ENCODE data around the gene MAP4K4.

The MAP4K4 gene

GRCh38 chr2:101677658-101678057 lies 19.8 kb upstream of the MAP4K4 start:
- TF ChIP-seq CTCF (IDR thresholded peaks at IDR 0.05), result no peak
- intact Hi-C loops (cut with DNase I; ENCODE audit: low total_unique reads), result no loop called here

GRCh38 chr2:101678379-101678778 lies 19.1 kb upstream of the MAP4K4 start:
- intact Hi-C loops (cut with DNase I; ENCODE audit: low total_unique reads), result no loop called here
- Histone ChIP-seq H3K27me3 (no peaks in the 10 kb centered on the region), H3K4me3 (no peak overlapping the region), H3K9me3 (no peaks in the 10 kb centered on the region), H3K36me3 (no peaks in the 10 kb centered on the region), H3K27ac (no peak overlapping the region), H3K4me1 (no peaks in the 10 kb centered on the region)
- DNase-seq, result no peak
- TF ChIP-seq CTCF (IDR thresholded peaks at IDR 0.05), result no peak

More at GRCh38 chr2:101677658-101678057, 19.8 kb upstream of the MAP4K4 start:
- H3K27me3 ChIP-seq, result no peaks in the 10 kb centered on the region
- no peaks in the 10 kb centered on the region for H3K36me3 ChIP-seq
- no peak overlapping the region for H3K4me3 ChIP-seq
- no peaks in the 10 kb centered on the region for H3K4me1 ChIP-seq
- H3K9me3 ChIP-seq, result no peaks in the 10 kb centered on the region
- no peak for DNase-seq
- H3K27ac ChIP-seq, result no peak overlapping the region

- Histone ChIP-seq H3K27ac (no peak overlapping the region), H3K27me3 (no peaks in the 10 kb centered on the region), H3K4me3 (no peak overlapping the region), H3K36me3 (no peaks in the 10 kb centered on the region), H3K4me1 (no peaks in the 10 kb centered on the region), H3K9me3 (no peaks in the 10 kb centered on the region)
- TF ChIP-seq CTCF (IDR thresholded peaks at IDR 0.05), result no peak
- DNase-seq, result no peak
- intact Hi-C loops (cut with DNase I; ENCODE audit: low total_unique reads), result no loop called here
These were observed 18.3 kb upstream of the MAP4K4 start for GRCh38 chr2:101679037-101679726.

GRCh38 chr2:101679801-101680487 lies 17.6 kb upstream of the MAP4K4 start:
- intact Hi-C loops (cut with DNase I; ENCODE audit: low total_unique reads), result no loop called here
- TF ChIP-seq CTCF (IDR thresholded peaks at IDR 0.05), result no peak
- H3K27ac ChIP-seq, result no peak overlapping the region
- no peaks in the 10 kb centered on the region for H3K4me1 ChIP-seq
- no peak for DNase-seq
- no peaks in the 10 kb centered on the region for H3K36me3 ChIP-seq
- no peaks in the 10 kb centered on the region for H3K27me3 ChIP-seq
- no peak overlapping the region for H3K4me3 ChIP-seq
- H3K9me3 ChIP-seq, result no peaks in the 10 kb centered on the region

- H3K27me3 ChIP-seq, result no peaks in the 10 kb centered on the region
- no peaks in the 10 kb centered on the region for H3K9me3 ChIP-seq
- no peaks in the 10 kb centered on the region for H3K4me1 ChIP-seq
- no peak overlapping the region for H3K27ac ChIP-seq
- no peak overlapping the region for H3K4me3 ChIP-seq
- no peak for DNase-seq
- H3K36me3 ChIP-seq, result no peaks in the 10 kb centered on the region
- TF ChIP-seq CTCF (IDR thresholded peaks at IDR 0.05), result no peak
- intact Hi-C loops (cut with DNase I; ENCODE audit: low total_unique reads), result no loop called here
These were observed 15.2 kb upstream of the MAP4K4 start for GRCh38 chr2:101682311-101682710.
